HuH-7.5 (cell line): ENCODE data around the gene CPNE8.
A peak's percentile ranks its signal among the peaks of the same experiment; 100 is the strongest.

Experiments used
- DNase-seq: peaks from one replicate; pipeline ENCODE4 v3.0.0; 2011; ENCODE audit warnings: low spot score

The CPNE8 gene

DNA sequence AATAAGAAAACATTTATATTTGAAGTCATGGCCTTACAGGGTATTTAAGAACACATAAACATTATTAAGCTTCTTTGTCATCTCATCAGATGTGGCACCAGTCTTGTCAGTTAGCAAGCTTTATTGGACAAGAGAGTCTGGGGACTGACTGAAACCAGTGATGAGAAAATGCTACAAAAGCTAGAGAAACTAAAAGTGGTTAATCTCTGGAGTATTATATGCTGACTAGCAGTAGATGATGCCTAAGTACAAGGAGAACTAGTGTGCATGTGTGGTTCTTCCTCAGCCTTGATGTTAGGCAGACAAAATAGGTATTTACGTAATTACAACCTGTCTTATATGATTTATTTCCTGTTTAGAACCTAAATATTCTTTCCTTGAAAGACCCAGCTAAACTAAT lies 176.5 kb downstream of the CPNE8 start:
- no peak for DNase-seq

- DNase-seq, result no peak
Measured at GRCh38 chr12:38721611-38722252, 183.7 kb downstream of the CPNE8 start.

DNA sequence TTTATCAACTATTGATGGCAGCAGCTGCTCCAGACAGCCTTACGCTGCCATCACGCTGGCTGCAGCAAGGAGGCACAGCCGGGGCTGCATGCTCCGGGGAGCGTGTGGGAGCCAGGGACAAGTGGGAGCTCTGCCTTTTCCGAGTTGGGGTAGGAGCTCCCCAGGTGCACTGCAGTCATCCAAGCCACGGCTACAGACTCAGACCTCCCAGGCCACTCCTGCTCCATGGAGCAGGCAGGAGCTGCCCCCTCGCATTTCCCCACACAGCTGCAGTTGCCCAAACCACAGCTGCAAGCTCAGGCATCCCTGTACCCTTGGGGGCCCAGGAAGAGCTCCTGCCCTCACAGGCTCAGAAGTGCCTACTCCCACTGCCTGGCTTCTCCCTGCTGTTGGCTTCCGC lies 184.7 kb downstream of the CPNE8 start:
- no peak for DNase-seq

DNA sequence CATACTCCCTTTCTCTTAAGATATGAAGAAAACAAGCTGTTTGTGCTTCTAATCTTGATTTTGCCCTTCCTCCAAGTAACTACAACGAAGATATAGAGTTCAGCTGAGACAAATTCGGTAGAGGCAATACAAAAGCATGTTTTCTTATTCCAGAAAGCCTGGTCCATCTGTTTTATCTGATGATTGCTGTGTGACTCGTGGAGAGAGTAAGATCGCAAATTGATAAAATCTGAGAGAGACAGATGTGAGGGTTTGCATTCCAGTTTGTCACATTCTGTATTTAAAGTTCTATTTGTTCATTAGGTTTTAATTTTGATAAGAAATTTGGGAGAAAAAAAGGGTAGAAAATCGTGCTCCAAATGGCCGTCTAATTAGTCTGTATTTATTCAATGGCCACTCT lies 192.1 kb downstream of the CPNE8 start:
- no peak for DNase-seq

- DNase-seq, result peak; percentile 3
Measured at GRCh38 chr12:38711054-38711453, 194.3 kb downstream of the CPNE8 start.

GRCh38 chr12:38708466-38708865 lies 196.9 kb downstream of the CPNE8 start:
- DNase-seq, result no peak

DNA sequence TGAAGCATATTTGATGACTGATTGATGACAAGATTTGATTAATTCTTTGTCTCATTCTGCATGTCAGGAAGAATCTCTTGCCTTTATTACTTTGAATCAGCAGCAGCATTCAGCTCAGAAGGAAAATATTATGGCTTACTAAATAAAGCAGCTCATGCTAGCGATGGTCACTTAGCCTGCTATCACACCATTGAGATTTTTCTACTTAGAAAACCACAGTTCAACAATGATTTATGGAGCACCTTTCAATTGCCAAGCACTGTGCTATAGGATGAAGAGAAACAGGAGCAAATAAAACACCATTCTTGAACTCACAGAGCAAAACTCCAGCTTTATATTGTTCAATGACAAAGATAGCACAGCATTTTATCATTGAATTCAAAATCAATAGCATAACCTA lies 197.7 kb downstream of the CPNE8 start:
- DNase-seq, result no peak

- no peak for DNase-seq
Measured at GRCh38 chr12:38697289-38697688, 208.1 kb downstream of the CPNE8 start.

DNA sequence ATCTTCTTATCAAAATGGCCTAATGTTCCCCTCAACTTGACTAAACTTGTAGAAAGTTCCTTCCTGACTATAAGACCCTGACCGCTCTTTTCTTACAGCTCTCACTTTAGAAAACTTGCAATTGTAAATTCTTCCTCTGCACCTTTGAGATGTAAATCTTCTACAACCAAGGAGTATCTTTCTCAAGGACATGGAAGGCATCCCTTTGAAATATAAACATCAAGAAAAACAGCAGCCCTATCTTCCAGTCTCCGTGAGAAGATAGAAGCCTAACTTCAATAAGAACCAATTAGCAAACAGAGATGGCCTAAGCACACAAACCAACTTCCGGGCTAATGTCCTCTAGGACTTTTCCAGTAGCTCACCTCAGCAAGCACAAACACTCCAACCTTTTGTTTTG lies 210.3 kb downstream of the CPNE8 start:
- DNase-seq, result no peak

DNA sequence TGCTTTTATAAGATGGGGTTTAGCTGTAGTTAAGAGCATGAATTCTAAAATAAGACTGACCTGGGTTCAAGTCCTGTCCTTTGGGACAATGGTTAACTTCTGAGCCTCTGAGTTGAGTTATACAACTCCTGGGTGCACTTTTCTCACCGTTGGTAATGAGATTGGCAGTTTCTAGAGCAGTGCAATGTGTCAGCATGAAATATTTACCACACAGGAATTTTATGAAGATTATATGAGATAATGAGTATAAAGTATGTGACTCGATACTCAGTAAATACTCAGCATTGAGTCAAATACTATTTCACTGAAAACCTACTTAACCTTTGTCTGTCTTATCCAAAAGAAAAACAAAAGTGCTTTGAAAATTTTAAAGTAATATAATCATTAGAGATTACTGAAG lies 214.2 kb downstream of the CPNE8 start:
- no peak for DNase-seq

- DNase-seq, result no peak
Measured at GRCh38 chr12:38690646-38691045, 214.7 kb downstream of the CPNE8 start.

DNA sequence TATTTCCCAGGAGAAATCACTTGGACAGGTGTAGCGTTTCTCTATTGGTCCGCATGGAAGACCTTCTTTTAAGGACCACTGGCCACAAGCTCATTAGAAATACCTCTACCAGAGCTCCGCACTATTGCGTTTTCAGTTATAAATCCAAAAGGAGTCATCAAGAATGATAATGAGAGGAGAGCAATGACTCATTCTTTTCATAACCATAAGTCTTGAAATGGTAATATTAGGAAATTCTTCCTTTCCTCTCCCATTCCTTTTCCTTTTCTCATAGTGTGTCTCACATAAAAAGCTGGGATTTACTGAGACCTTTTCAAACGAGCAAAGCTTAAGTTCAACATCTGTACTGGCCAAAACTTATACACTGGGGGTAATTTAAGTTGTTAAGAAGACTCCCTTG lies 215.7 kb downstream of the CPNE8 start:
- DNase-seq, result no peak

- no peak for DNase-seq
Measured at GRCh38 chr12:38689195-38689594, 216.2 kb downstream of the CPNE8 start.

GRCh38 chr12:38682521-38682920 lies 222.9 kb downstream of the CPNE8 start:
- no peak for DNase-seq

DNA sequence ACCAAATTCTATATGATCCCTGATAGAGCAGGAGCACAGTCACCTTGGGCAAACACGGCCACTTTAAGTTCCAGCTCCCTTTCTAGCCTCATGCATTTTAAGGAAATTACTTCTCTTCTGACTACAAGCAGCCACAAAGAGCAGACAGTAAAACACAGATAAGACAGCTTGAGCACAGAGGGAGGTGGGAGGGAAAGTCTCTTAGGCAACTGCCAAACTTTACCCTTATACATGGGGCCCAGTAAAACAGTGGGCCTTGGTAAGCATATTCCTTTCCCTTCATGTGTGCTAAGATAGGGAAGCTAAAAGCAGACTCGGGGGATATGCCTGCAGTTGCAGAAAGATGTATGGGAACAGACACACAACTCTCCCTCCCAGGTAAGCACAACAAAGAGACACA lies 235.9 kb downstream of the CPNE8 start:
- DNase-seq, result no peak

- no peak for DNase-seq
Measured at GRCh38 chr12:38669081-38669480, 236.3 kb downstream of the CPNE8 start.

GRCh38 chr12:38666425-38666824 lies 239.0 kb downstream of the CPNE8 start:
- DNase-seq, result no peak

- DNase-seq, result no peak
Measured at GRCh38 chr12:38664661-38665269, 240.6 kb downstream of the CPNE8 start.

GRCh38 chr12:38662829-38663228 lies 242.6 kb downstream of the CPNE8 start:
- DNase-seq, result no peak

- no peak for DNase-seq
Measured at GRCh38 chr12:38653650-38654049, 251.7 kb downstream of the CPNE8 start.

DNA sequence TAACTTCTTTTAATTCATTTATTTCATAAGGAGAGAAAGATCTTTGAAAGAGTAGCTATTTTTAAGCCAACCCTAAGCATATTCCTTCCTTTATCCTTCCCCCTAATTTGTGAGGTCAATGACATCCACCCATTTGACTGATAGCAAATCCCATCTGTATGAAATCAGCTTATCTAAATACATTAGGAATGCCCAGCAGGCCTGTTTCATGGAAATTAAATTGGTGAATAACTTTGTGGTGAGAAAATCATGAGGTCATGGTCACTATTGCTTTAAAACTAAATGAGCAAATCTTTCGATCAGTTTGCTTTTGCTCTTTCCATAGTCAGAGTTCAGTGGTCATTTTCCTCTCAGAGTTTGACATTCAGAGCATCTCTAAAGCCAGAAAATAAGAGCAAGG lies 256.6 kb downstream of the CPNE8 start:
- DNase-seq, result no peak

GRCh38 chr12:38646146-38646545 lies 259.2 kb downstream of the CPNE8 start:
- DNase-seq, result no peak

DNA sequence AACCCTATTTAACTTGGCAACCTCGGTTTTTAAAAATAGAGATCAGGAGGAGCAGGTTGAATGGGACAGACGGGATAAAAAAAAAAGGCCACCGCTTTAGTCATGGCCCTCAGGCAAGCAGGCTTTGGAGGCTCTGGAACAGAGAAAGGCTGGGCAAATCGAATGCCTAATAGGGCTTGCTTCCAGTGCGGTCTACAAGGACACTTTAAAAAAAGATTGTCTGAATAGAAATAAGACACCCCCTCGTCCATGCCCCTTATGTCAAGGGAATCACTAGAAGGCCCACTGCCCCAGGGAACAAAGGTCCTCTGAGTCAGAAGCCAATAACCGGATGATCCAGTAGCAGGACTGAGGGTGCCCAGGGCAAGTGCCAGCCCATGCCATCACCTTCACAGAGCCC lies 265.8 kb downstream of the CPNE8 start:
- no peak for DNase-seq

- no peak for DNase-seq
Measured at GRCh38 chr12:38638401-38638800, 267.0 kb downstream of the CPNE8 start.
